ENCODE results near the gene TPRG1.
A peak's percentile ranks its signal among the peaks of the same experiment; 100 is the strongest.

TPRG1 gene

DNA sequence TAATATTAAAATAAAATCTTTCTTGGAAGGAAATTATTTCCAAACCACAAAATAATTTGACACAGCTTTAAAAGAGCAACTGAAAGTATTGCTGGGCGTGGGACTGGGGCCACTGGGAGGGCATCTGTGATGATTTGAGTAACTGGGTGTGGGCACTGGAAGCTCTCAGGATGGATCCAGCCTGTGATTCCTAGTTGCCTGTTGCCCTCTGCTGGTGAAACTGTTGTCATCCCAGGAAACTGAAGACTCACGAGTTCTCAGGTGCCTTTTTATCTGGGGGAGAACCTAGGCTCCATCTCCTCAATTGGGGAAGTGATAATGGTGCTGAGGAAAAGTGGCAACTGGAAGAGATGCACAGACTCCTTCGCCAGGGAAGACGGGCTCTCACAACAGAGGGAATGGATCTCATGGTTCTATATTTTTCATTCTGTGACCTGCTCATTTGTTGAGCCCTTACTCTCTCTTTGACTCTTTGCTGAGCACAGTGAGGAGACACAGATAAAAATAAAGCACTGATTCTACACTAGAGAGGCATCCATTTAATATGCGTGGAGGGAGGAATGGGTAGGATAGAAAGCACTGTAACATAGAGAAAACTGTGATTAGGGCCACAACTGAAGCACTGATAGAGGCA is 61.6 kb downstream of the TPRG1 start:
- peak; percentile 49 to 82 for DNase-seq

DNA sequence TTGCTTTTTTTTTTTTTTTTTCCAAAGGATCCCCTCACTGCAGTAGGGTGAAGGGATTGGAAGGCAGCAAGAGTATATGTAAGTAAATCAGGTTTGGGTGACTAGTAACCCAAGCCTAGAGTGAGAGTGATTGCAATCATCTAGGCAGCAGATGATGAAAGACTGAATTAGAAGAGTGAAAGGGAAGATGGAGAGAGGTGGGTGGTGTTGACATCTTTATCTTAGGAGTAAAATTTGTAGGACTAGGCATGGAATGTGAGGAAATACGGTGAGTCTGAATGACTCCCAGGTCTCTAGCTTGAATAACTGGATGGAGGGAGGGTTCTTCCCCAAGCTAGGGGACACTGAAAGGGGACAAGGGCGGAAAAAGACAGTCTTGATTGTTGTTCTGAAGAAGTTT is 63.4 kb downstream of the TPRG1 start:
- no peak for DNase-seq

DNA sequence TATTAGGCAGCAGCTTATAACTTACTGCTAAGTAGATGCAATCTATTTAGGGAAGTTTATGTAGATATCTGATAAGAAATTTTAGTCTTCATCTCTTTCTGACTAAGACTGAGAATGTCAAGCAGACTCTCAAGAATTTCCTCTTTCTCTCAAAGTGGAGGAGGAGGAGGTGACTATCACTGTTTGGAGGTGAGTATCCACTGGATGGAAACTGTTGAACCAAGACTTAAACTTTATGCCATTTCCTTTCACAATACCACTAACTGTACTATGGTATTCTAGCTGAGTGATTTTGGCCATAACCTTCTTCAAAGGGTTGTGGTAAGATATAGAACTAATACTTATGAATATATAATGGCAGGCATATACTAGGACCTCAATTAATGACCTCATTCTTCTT is 64.6 kb downstream of the TPRG1 start:
- no peak for DNase-seq

DNA sequence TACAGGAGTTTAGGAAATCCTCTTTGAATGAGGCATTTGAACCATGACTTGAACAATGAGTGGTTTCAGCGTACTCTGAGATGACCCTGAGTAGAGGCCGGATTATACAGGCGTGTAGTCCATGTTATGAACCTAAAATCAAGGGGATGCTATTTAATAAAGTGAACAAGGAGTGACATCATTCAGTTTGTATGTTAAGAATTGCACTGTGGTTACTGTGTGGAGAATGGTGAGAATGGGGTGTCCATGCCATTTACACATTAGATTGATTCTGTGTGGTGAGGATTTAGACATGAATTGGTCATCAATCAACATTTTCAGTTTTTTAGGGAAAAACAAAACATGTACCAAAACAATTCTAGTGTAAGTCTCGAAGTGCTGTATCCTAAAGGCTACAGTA is 65.8 kb downstream of the TPRG1 start:
- DNase-seq = no peak

DNA sequence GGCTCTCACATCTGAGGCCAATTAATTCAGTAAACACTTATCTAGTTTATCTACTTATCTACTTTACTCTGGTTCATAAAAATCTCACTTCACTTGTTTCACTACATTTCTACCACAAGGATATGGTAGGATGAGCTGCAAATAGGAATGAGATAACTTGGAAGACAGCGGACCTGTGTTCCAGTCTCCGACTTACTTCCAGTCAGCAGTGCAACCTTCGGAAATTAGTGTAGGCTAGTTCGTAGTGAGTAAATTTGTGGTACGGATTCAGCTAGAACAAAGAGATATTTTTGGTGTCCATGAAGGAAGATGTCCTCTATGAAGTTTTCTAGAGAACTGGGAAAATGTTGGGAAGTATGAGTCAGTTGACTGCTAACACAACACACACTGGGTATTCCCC is 66.3 kb downstream of the TPRG1 start:
- DNase-seq = no peak

DNA sequence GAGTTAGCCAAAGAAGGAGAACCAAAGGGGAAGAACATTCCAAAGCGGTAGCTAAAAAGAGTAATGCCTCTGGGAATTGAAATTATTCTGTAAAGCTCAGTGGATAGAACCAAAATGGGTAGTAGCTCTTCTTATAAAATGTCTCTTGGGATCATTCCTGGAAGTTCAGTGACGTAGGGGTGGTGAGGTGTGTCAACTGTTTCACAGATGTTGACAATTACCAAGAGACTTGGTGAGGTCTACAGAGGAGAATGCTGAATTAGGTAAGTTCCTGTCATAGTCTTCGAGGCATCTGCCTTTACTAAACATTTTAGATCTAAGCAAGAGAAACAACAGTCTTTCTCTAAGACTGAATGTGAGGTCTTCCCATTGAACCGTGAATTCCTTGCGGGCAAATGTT is 67.8 kb downstream of the TPRG1 start:
- no peak for DNase-seq

DNA sequence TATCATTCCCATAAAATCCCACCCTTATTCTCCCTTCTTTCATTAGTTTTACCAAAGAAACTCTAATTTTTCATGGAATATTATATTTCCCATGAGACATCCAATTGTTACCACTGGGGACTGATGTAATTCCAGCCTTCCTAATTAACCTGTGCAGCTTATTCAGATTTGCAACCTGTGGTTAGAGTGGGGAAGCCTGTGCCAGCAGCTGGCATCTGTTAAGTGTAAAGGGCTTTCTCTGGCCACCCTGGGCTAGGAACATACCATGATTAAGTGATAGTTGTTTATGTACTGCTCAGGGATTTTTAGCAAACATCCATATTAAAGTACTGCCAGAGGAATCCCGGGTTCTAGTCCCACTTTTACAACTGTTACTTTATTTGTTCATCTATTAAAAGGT is 78.2 kb downstream of the TPRG1 start:
- DNase-seq = peak; percentile 72 to 89

DNA sequence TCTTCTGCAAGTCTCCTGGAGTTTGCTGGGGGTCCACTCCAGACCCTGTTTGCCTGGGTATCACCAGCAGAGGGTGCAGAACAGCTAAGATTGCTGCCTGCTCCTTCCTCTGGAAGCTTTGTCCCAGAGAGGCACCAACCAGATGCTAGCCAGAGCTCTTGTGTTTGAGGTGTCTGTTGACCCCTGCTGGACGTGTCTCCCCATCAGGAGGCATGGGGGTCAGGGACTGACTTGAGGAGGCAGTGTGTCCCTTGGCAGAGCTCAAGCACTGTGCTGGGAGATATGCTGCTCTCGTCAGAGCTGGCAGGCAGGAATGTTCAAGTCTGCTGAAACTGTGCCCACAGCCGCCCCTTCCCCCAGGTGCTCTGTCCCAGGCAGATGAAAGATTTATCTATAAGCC is 86.5 kb downstream of the TPRG1 start:
- DNase-seq = no peak

DNA sequence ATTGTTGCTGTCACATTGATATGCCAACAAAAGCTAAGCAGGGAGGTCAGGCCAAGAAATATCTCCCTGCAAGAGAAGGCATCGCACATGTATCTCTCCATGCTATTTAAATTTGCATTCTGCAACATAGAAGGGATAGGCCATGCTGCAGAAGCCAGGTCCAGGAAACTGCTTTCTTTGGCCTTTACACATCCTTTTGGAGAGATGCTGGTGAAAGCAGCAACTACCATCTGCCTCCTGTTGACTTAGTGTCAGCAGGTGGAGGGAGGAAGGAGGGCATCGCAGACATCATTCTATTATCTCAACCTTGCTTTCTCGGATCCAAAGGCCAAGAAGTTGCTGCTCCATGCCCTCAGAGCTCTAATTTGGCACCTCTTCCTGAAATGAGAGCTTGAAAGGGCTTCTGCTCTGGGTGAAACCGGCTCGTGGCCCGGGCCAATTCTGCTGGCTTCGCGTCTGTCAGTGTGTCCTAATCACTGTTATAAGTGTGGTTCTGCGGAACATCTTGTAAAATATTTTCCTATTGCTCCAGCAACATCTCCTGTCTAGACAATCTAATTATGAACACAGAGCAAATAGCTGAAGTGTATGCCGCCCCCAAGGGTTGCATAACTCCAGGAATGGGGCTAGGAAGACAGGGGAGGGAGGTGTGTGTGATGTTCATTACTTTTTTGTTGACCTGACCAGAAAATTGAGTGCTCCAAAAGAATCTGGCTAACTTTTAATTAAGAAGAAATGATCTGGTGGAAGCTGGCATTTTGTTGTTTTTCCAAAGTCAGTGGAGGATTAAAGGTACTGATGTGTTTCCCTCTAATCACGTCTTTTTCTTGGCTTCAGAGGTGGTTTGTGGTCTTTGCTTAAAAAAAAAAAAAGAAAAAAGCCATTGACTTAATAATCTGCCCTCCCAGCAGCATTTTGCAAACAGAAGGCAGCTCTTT is 89.1 kb downstream of the TPRG1 start:
- no peak for DNase-seq

DNA sequence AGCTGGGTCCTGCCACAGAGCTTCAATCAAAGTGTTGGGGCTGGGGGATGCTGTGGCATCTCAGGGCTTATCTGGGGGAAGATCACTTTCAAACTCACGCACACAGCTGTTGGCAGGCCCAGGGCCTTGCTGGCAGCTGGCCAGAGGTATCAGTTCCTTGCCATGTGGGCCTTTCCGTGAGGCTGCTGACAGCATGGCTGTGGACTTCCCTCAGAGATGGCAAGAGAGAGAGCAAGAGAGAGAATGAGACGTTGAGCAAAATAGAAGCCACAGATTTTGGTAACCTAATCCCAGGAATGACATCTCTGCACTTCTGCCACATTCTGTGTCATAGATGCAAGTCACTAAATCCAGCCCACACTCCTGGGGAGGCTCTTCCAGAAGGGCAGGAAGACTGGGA is 91.0 kb downstream of the TPRG1 start:
- peak; percentile 78 to 96 for DNase-seq

DNA sequence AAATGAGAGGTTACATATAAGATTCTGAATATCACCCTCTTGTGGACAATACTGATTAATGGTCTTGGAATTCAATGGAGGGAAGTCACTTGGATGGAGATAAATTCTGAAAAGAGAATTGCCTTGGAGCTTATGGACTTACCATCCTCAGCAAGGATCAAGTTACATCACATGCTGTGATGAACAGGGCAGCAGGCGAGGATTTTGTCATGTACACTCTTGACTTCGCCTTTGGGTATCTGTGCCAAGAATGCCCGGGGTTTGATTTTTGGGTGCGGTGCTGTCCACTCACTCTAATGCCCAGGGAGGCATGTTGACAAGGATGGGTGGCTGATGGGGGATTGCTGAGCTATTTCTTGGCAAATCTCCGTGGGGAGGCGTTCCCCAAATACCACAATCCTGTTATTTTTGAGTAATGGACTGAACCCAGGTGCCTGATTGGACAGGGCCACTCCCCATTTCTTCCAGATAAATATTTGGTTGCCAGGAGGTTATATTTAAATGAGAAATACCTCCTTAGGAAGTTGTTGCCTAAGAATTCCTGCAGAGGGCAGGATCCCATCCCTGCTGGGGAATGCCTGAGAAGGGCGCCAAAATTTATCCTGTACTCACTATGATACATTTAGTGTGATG is 96.3 kb downstream of the TPRG1 start:
- DNase-seq = peak; percentile 69 to 84

DNA sequence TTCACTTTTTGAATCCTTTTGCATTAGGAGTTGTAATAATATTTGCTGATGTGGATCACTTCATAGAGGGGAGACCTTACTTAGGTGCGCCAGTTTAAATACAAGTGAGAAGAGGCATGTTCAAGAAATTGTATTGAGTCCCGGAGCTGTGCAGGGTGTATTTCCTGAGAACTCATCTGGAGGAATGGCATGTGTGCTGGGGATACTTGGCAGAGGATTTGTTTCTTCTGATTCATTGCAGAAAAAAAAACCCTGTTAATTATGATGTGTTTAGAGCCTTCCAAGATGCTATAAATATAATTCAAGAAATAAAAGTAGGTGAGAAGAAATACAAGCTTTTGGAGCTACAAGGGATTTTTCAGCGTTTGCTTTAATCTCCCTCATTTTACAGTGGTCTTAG is 97.6 kb downstream of the TPRG1 start:
- DNase-seq = no peak

DNA sequence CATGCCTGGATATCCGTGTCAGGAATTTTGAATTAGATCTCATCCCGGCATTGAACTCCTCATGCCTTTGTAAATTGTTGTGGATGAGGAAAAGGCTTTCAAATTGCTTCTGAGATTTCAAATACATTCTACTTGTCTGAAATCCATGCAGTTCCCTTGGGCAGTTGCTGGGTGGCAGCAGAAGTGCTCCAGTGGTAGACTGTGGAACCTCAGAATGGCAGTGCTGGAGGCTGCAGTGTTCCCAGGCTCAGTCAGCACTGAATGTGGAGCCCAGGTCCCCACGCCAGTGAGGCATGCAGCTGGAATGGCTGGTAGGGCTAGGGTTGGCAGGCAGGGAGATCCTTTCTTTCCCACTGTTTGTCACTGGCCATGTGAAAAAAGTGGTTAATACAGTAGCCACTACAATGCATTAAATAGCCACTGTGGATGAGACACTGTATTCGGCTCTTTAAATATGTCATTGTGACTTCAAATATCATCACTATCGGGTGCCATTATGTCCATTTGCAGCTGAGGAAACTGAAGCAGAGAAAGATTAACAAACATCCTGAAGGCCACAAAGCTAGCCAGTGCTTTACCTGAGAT is 98.6 kb downstream of the TPRG1 start:
- DNase-seq = peak; percentile 51 to 85

DNA sequence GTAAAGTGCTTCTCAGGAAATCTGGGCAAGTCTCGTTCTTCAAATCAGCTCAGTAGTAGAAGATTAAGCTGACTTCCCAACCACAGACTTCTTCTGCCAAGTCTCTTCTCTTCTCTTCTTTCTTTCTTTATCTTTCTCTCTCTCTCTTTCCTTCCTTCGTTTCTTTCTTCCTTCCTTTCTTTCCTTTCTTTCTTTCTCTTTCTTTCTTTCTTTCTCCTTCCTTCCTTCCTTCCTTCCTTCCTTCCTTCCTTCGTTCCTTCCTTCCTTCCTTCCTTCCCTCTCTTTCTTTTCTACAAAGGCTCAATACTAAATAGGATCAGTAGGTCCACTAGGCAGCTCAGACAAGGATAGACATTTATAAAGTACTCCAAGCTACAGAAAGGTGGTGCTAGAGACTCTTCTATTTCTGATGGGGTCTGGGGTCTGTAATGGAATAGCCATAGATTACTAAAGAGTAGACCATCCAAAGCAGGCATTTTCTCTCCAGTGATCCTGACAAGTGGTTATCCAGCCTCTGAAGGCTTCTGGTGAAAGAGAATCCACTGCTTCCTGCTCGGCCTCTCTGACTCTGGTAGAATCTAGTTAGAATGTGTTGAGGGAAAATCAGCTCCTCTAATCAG is 100.8 kb downstream of the TPRG1 start:
- DNase-seq = peak; percentile 49 to 83

DNA sequence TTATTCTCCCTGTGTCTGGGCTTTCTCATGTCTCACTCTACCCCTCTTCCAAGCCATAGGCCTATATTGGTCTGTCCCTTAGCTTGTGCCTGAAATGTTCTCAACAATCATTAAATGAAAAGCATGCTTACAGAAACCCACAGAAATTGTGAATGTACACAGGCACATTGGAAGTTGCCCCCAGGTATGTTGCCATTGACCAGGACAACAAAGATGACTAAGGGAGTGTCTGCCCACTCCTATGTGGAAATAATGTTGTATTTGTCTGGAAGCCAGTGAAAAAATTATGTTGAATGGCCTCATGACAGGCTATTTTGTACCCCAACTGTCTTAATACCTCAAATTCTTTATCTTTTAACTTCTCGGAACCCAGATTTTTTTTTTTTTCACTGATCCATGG is 102.0 kb downstream of the TPRG1 start:
- no peak for DNase-seq

DNA sequence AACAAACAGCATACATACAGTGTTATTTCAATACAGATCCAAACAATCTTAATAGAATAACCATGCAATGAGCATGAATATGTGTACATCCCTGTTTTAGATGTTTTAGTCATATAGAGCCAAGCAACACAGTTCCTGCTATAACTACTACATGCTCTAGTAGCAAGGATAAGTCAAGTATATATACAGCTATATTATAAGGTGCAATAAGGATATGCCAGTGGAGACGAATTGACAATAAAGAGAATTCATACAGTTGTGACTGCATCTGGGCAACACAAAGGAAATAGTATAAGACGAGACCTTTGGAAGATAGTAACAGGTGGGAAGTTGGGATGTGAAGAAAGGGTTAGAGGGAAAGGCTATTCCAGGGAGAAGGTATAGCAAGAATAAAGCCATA is 103.4 kb downstream of the TPRG1 start:
- DNase-seq = no peak

DNA sequence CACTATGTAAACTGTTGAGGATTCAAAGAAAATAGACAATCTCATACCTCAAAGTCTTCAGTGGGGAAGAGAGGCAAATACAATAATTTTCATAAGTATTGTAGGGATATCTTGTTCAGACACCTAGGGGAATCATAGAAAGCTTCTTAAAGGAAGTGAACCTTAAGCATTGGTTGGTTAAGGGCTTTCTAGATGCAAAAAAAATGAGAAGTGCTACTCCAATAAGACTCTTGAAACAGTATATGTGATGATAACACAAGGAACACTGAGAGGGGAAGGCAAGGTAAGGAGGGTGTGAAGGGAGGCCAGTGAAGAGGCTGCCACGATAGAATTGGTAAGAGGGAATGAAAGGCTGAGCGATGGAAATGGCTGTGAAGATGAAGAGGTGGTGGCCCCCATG is 104.1 kb downstream of the TPRG1 start:
- DNase-seq = no peak

DNA sequence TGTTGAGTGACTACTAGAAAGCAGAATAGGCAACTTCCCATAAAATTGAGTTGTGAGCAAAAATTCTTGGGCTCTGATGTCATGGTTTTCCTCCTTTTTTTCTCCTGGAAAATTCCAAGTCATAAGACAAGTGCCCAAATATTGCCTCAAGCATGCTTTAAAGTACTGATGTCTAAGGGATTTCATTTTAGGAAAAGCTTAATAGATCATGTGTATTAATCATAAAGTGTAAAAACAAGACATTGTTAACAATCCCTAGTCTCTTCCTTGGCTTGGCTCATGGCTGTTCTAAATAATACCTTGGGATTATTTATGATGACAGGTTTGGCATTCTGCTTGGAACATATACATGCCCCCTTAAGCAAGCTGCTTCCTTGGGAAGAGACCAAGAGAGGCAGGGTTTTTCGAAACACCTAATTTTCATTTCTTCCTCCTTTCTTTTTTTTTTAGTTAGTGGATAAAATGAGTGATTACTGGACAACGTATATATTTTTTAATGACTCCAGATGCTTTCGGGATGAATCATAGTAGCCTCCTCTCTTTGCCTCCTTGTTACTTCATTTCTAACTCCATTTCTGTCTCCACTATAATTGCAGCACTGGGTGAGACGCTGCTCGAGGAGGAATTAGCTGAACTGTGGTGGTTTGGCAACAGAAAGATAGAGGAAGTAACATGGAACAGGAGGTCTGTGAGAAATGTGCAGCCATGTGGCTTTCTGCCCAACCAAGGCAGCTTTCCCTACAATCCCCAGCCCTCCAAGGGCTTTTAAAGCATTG is 104.9 kb downstream of the TPRG1 start:
- peak; percentile 16 to 70 for DNase-seq

DNA sequence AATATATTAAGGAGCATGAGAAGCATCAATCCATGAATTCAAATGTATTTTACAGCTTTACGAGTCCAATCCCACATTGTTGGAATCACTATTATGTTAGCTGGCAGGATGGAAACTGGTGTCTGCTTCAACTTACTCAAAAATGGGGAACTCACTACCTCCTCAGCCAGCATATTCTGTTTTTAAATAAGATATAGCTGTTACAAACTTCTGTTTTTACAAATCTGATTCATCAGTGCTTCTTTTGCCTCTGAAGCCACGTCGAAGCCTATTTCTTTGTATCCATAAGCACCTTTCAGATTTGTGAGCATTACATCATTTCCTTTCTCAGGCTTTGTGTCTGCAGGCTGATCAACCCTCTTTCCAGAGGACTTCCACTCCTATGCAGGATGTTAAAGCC is 105.9 kb downstream of the TPRG1 start:
- no peak for DNase-seq

DNA sequence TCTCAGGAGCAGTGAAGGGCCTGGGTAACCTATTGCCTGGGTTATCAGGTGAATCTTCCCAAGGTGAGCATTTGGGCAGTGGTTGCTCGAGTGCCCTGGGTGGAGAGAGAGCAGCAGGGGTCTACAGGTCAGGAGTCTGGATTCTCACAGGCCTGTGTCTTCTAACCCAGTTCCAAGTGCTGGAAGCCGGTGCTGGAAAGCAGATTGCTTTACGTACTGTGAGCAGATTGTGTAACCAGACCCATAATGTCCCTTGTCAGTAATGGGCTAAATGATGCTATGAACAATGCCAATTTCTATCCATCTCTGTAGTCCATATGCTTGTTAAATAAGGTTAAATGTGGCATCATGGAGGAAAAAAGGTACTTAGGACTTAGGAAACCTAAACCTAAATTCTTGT is 106.5 kb downstream of the TPRG1 start:
- peak in 1 of 2 experiments; percentile 37 for DNase-seq

DNA sequence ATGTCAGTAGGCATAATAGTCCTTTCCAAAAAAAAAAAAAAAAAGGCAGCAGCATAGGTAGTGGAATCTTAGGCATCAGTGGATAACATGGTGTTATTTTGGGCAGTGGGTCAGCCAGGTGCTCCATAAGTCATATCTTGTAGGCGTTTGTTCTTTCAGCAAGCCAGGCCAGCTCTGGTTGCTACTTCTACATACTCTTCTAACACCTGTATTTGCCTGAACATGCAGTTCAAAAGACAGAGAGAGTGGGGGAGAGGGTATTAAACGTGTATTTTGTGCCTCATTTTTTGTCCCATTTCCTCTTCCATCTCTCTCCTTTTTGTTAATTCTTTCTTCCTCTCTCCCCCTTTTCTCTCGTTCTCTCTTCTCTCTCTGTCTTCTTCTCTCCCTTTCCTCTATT is 110.4 kb downstream of the TPRG1 start:
- DNase-seq = no peak

DNA sequence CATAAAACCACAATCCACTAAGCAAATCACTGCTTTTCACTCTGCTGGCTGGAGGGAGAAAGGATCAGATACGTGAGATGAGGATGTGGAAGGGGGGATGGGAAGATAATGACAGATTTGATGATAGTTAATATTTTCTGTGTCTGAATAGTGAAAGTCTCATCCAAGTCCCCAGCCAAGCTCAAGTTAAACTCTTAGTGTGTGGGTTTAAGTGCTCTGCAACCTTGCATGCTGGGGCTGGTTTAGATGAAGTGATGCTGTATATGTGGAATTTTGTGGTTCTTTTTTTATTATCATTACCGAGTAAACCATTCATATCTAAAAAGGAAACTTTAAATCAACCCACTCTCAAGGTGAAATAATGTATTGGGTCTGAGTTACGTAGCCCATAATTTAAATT is 111.0 kb downstream of the TPRG1 start:
- no peak for DNase-seq
